K562 (cell line): ENCODE results near the gene REX1BD. TPM values are rescaled to one million over a fixed set of nuclear protein-coding genes. Genes with fewer than 3 reads are reported as not detected.

Source experiments
- ARID3A ChIP-seq: IDR thresholded peaks from 2 replicates; pipeline ENCODE4 v1.6.1; 2012; ENCODE audit warnings: low read depth, low read length, improper control_type of control experiment, borderline replicate concordance
- CEBPB ChIP-seq: fragments of 450-650 bp; IDR thresholded peaks from 2 replicates; pipeline ENCODE4 v1.6.1; 2016; ENCODE audit warnings: missing genetic modification characterization, missing compliant biosample characterization
- FOXP1 ChIP-seq: sonication (generic); formaldehyde crosslinking; IDR thresholded peaks from 2 replicates; pipeline ENCODE4 v1.8.0; 2022; ENCODE audit warnings: mild to moderate bottlenecking, missing genetic modification reagents
- HCFC1 ChIP-seq: IDR thresholded peaks from 2 replicates; pipeline ENCODE4 v1.6.1; 2012; ENCODE audit warnings: low read depth, low read length, improper control_type of control experiment
- KLF13 ChIP-seq: fragments of 450-650 bp; IDR thresholded peaks from 2 replicates; pipeline ENCODE4 v1.6.1; 2016; ENCODE audit warnings: missing genetic modification characterization, low read depth, mild to moderate bottlenecking, missing compliant biosample characterization, moderate library complexity, borderline replicate concordance
- PHB2 ChIP-seq: fragments of 450-650 bp; IDR thresholded peaks from 2 replicates; pipeline ENCODE4 v1.6.1; 2017; ENCODE audit warnings: low read depth
- PHF20 ChIP-seq: fragments of 450-650 bp; IDR thresholded peaks from 2 replicates; pipeline ENCODE4 v1.6.1; 2018; ENCODE audit not compliant: partially characterized antibody
- RAD51 ChIP-seq: fragments of 450-650 bp; IDR thresholded peaks from 2 replicates; pipeline ENCODE4 v1.7.1; 2016; ENCODE audit warnings: low read depth, mild to moderate bottlenecking, borderline replicate concordance
- ZBTB17 ChIP-seq: fragments of 450-650 bp; formaldehyde crosslinking; IDR thresholded peaks from 2 replicates; pipeline ENCODE4 v1.4.0; 2020; ENCODE audit warnings: mild to moderate bottlenecking
- ZNF282 ChIP-seq: sonication (generic); formaldehyde crosslinking; IDR thresholded peaks from 2 replicates; pipeline ENCODE4 v1.8.1; 2023; ENCODE audit warnings: missing genetic modification reagents
- ZNF324 ChIP-seq: fragments of 250-450 bp; sonication (Bioruptor Pico); IDR thresholded peaks from 2 replicates; pipeline ENCODE4 v1.4.0; 2020; ENCODE audit warnings: mild to moderate bottlenecking
- ZNF668 ChIP-seq: fragments of 250-450 bp; sonication (Bioruptor Pico); IDR thresholded peaks from 2 replicates; pipeline ENCODE4 v1.8.0; 2022; ENCODE audit warnings: mild to moderate bottlenecking, inconsistent platforms
- ZNF717 ChIP-seq: fragments of 250-450 bp; sonication (Bioruptor Pico); IDR thresholded peaks from 2 replicates; pipeline ENCODE4 v1.5.0; 2021
- ZNF76 ChIP-seq: fragments of 250-450 bp; sonication (Bioruptor Pico); IDR thresholded peaks from 2 replicates; pipeline ENCODE4 v1.4.0; 2020; ENCODE audit warnings: mild to moderate bottlenecking, moderate library complexity, borderline replicate concordance
- ZNF766 ChIP-seq: fragments of 200-800 bp; sonication (Bioruptor generic); conservative IDR thresholded peaks from 2 replicates; pipeline ENCODE4 v1.6.1; 2016; ENCODE audit warnings: missing genetic modification characterization, missing compliant biosample characterization
- polyA plus RNA-seq, 8 experiments: library from polyadenylated mRNA; depleted of rRNA in 4 of 8; stranded (reverse) in 5 of 8; unstranded in 3 of 8; fragments of >200 nt; fragmentation: Nextera tagmentation in 2 of 8; fragmentation: Illumina TruSeq in 1 of 8; extraction: Ambion mirVana in 2 of 8; extraction: Trizol in 1 of 8; gene quantifications; 2 replicates each; pipeline versions ENCODE4 v1.2.1 to v1.2.3, GENCODE V29; 2011 to 2014; ENCODE audit warnings: inconsistent platforms in 1 of 8, missing spikeins in 1 of 8
- total RNA-seq, 7 experiments: library from RNA; depleted of rRNA in 6 of 7; stranded (reverse); fragments of >200 nt in 6 of 7; fragmentation: Illumina TruSeq in 2 of 7; extraction: Trizol in 2 of 7; gene quantifications; 2 replicates each; pipeline versions ENCODE4 v1.2.1 to v1.2.3, GENCODE V29; 2011 to 2021; ENCODE audit warnings: low replicate concordance in 1 of 7
- TF ChIP-seq, protein P1 (sequence below): sonication (generic); formaldehyde crosslinking; IDR thresholded peaks from 2 replicates; pipeline ENCODE4 v1.8.1; 2023; ENCODE audit warnings: mild to moderate bottlenecking, missing genetic modification reagents
- TF ChIP-seq, protein P2 (sequence below): fragments of 250-450 bp; sonication (Bioruptor Pico); IDR thresholded peaks from 2 replicates; pipeline ENCODE4 v1.4.0; 2020; ENCODE audit warnings: mild to moderate bottlenecking, moderate library complexity, borderline replicate concordance
- TF ChIP-seq, protein P3 (sequence below): sonication (generic); formaldehyde crosslinking; IDR thresholded peaks from 2 replicates; pipeline ENCODE4 v1.8.1; 2023; ENCODE audit warnings: mild to moderate bottlenecking, missing genetic modification reagents, moderate library complexity

The REX1BD gene
- total and polyA plus RNA-seq, 9 of the 15 experiments (the other 6 are each of a cell fraction or from before 2014, with no cell fraction given), result 1.9 to 136 (median 13.8) TPM

GRCh38 chr19:18589380-18590272 lies 1.0 kb downstream of the REX1BD start (continued):
- TF ChIP-seq, protein P1, sequence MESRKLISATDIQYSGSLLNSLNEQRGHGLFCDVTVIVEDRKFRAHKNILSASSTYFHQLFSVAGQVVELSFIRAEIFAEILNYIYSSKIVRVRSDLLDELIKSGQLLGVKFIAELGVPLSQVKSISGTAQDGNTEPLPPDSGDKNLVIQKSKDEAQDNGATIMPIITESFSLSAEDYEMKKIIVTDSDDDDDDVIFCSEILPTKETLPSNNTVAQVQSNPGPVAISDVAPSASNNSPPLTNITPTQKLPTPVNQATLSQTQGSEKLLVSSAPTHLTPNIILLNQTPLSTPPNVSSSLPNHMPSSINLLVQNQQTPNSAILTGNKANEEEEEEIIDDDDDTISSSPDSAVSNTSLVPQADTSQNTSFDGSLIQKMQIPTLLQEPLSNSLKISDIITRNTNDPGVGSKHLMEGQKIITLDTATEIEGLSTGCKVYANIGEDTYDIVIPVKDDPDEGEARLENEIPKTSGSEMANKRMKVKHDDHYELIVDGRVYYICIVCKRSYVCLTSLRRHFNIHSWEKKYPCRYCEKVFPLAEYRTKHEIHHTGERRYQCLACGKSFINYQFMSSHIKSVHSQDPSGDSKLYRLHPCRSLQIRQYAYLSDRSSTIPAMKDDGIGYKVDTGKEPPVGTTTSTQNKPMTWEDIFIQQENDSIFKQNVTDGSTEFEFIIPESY, result no peak; the same call in 1 of the 2 replicates
- no peak for TF ChIP-seq ZNF668
- TF ChIP-seq, protein P2, sequence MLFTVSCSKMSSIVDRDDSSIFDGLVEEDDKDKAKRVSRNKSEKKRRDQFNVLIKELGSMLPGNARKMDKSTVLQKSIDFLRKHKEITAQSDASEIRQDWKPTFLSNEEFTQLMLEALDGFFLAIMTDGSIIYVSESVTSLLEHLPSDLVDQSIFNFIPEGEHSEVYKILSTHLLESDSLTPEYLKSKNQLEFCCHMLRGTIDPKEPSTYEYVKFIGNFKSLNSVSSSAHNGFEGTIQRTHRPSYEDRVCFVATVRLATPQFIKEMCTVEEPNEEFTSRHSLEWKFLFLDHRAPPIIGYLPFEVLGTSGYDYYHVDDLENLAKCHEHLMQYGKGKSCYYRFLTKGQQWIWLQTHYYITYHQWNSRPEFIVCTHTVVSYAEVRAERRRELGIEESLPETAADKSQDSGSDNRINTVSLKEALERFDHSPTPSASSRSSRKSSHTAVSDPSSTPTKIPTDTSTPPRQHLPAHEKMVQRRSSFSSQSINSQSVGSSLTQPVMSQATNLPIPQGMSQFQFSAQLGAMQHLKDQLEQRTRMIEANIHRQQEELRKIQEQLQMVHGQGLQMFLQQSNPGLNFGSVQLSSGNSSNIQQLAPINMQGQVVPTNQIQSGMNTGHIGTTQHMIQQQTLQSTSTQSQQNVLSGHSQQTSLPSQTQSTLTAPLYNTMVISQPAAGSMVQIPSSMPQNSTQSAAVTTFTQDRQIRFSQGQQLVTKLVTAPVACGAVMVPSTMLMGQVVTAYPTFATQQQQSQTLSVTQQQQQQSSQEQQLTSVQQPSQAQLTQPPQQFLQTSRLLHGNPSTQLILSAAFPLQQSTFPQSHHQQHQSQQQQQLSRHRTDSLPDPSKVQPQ (CRISPR knock-in tag), result no peak
- peak; percentile 69 for TF ChIP-seq ZBTB17 (CRISPR knock-in tag)
- peak; percentile 34; the same call in 1 of the 2 replicates for TF ChIP-seq RAD51
- peak; percentile 50 for TF ChIP-seq PHF20
- TF ChIP-seq ZNF717 (CRISPR knock-in tag), result no peak
- 0 out of 2 replicates have a peak, but pooled peaks have one; percentile 29 for TF ChIP-seq PHB2
- no peak for TF ChIP-seq ZNF766 (CRISPR knock-in tag)
- TF ChIP-seq KLF13 (tag), result peak; percentile 80; the same call in 1 of the 2 replicates
- peak; percentile 35 for TF ChIP-seq HCFC1
- TF ChIP-seq ZNF324 (CRISPR knock-in tag), result no peak
- TF ChIP-seq FOXP1 (CRISPR knock-in tag), result 0 out of 2 replicates have a peak, but pooled peaks have one; percentile 58
- peak; percentile 77 for TF ChIP-seq ZNF282 (CRISPR knock-in tag)
- TF ChIP-seq ZNF76, result no peak
- no peak for TF ChIP-seq CEBPB (tag)
- TF ChIP-seq ARID3A, result no peak
- TF ChIP-seq, protein P3, sequence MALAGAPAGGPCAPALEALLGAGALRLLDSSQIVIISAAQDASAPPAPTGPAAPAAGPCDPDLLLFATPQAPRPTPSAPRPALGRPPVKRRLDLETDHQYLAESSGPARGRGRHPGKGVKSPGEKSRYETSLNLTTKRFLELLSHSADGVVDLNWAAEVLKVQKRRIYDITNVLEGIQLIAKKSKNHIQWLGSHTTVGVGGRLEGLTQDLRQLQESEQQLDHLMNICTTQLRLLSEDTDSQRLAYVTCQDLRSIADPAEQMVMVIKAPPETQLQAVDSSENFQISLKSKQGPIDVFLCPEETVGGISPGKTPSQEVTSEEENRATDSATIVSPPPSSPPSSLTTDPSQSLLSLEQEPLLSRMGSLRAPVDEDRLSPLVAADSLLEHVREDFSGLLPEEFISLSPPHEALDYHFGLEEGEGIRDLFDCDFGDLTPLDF (CRISPR knock-in tag), result peak; percentile 68; the same call in 1 of the 2 replicates
